GM21526 (cell line): ENCODE data around the gene NCKAP5.

ENCODE experiments used
- ATAC-seq: cut with Tn5 transposase; IDR thresholded peaks from one replicate; pipeline ENCODE4 v1.9.1; 2021; ENCODE audit warnings: moderate library complexity; ENCODE audit not compliant: unreplicated experiment, low FRiP score

NCKAP5 gene

DNA sequence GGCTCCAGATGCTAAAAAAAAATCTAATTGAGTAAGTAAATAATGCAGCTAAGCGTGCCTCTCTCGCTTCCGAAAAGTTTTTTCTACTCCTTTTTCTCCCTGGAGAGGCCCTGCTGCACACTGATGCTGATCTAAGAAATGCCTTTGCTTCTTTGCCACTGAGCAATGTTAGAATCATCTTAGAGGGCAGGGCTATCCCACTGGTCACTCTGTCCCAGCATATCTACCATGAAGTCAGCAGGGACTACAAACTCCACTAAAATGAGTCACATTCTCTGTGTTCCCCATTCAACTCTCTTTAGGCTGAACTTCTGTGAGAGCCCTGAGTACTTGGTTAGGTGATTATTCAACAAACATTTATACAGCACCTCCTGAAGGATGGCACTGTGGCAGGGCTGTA lies 770.7 kb downstream of the NCKAP5 start:
- ATAC-seq: no peak

DNA sequence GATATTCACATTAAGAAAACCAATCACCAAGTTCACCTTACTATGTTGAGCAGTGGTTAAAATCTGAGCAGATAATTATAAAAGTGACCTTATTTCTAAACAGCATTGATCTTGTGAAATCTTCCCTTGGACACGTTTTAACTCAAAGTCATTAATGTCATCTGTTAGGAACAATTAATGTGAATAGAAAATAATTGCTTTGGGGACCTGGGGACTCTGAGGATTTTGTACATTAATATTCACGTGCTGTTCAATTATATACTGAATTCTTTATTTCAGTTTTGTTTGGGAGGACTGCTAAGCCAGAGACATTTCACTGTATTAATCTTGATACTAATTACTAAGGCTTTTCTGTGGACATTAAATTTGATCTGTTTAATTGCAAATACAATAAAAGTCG lies 771.2 kb downstream of the NCKAP5 start:
- no peak for ATAC-seq

DNA sequence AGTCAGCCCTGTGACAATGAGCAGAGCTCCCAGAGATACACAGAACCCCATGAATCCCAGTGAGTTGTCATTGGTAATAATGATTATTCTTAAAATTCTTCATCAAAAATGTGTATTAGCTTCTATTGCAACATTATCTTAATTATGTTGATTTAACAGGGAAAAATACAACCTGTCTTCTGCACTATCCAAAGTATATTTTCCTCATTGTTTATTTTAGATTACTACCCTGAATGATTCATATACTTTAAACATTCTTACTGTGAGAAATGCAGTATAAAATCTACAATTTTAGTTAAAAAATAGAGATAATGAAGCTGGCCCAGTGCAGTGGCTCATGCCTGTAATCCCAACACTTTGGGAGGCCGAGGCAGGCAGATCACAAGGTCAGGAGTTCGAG lies 773.0 kb downstream of the NCKAP5 start:
- no peak for ATAC-seq

DNA sequence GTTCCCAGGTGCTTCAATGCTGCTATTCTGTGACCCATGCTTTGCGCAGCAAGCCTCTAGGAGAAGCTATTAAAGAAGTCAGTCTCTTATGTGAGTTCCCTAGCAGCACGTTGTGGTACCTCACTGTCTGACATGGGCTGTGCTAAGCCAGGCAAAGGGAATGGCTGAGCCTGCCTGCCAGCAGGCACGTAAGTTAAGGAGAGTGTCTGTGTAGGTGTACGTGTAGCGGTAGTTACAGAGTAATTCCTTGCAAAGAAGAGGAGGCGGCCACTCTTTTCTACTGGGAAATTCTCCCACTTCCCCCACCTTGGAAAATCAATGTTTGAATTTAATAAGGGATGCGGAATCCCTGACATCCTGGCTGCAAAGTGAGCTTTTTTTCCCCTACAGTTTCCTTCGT lies 774.7 kb downstream of the NCKAP5 start:
- no peak for ATAC-seq

DNA sequence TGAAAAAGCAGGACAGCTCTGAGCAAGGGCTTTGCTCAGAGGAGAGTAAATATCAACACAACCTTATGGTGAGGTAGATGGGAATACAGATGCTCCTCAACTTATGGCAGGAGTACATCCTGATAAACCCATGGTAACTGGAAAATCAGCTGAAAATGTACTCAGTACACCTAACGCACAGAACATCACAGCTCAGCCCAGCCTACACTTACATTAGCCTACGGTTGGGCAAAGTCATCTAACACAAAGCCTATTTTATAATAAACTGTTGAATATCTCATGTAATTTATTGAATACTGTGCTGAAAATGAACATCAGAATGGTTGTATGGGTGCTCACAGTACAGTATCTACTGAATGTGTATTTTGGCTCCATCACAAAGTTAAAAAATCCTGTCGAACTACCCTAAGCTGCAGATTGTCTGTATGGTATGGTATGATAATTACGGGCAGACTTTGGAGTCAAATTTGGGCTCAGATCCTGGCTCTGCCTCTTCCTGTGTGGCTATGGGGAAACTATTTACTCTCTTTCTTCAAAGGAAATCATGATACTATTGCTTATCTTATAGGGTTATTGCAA lies 778.0 kb downstream of the NCKAP5 start:
- no peak for ATAC-seq

DNA sequence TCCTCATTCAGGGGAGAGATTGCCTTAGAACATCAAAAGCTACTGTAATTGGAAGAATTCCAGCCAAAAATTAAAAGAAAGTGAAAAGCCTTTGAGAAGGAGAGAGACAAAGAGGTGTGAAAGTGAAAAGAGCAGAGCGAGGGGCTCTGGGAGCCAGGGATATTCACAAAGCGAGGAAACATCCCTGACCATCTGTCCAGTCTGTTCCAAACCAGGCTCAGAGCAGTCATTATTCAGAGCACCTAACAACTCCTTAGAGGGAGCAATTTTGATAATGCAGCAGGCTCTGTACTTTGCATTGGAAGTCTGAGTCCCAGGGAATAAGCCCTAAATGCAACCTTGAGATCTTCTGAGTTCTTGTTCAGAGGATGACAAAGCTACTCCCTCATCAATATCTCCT lies 779.2 kb downstream of the NCKAP5 start:
- ATAC-seq: no peak

DNA sequence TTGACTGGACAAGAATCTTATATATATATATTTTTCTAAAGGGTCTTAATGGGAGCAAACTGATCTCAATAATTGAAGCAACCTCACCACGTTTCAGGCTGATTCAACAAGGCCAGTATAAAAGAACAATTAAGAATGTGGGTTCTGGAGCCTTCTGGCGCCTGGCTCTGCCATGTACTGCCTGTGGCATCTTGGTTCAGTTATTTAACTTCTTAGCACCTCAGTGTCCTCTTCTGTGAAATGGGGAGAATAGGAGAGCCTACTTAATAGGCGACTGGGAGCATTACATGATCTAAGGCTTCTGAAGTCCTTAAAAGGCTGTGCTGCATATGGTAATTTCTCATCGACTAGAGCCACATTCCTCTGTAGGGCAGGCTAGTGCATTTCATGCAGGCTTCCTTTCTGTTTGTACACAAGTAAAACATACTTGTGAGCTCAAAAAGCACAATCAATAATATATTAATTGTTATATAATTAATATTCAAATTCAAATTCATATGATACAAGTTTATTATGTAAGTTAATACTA lies 779.9 kb downstream of the NCKAP5 start:
- ATAC-seq: no peak

DNA sequence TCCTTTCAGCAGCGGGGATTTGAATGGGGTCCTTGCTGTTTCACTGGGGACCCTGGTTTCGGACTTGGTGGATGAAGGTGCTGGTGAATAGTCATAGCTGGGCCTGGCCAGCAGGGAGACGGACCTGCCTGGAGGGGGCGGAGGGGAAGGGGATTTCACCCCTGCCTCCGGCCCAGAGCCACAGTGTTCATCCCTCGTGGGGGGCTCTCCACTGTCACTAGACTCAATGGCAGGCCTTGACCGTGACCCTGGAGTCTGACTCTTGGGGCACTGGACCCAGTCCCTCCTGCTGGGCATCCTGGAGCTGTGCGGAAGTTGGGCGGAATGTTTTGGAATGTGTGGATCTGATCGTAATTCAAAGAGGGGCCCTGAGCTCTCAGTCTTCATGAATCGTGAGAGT lies 784.4 kb downstream of the NCKAP5 start:
- no peak for ATAC-seq

DNA sequence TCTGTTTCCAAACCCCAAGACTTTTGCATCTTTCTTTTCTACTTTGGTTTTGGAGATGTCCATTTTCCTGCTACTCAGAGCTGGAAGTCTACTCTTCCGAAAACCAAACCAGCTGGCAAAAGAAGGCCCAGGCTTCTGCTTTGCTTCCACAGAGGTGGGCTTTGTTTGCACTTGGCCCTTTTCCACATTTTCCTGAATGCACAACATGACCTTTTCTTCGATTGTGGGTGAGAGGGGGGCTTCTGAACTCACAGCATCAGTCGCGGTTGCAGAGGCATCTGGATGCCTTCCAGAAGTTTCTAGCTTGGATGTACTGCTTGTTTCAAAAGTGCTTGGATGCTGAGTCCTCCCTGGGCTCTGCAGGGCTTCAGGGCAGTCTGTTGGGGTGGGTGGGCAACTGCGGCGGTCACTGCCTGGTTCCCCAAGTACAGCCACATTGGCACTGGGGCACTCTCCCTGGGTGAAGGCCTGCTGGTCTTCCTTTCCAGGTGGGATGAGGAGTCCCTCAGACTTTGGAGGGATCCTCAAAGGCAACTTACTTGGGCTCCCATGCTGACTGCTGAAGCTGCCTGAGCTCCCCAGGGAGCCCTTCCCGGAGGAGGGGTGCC lies 786.0 kb downstream of the NCKAP5 start:
- ATAC-seq: no peak

DNA sequence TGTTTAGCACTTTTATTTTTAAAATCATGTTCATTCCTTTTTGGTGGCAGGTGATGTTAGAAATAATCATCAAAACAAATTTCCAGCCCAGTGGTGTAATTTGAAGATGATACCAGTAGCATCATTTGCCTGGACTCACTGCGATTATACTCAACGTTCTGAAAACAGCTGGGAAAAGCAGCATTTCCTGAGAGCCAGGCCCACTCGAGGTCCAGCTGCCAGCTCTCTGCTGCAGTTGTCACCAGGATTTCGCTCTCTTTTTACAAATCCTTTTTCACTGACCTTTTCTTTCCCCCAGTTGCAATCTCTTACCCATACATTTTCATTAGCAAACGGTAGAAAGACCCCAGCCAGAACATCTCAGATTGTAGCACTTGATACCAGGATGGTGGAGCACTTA lies 787.6 kb downstream of the NCKAP5 start:
- no peak for ATAC-seq

DNA sequence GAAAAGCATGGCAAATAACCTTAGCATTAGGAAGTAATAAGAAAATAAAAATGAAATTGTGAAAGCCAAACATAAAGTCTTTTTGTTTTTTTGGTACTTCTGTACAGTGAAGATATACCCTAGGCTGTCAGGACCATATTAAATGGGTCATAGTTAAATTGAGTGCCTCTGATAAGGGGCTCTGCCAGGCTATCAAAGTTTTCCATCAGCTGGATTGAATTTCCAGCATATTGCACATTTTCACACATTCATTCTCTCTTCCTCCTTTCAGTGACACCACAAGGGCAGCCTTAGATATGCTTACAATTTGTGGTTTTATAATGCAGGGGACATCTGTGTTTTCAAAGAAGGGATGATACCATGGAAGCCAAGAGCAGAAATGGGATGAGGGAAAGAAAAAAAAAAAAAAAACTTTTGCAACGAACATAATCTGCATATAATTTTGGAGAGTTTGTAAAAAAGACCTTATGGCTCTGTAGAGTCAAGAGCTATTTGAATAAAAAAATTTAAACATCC lies 789.0 kb downstream of the NCKAP5 start:
- ATAC-seq: no peak

DNA sequence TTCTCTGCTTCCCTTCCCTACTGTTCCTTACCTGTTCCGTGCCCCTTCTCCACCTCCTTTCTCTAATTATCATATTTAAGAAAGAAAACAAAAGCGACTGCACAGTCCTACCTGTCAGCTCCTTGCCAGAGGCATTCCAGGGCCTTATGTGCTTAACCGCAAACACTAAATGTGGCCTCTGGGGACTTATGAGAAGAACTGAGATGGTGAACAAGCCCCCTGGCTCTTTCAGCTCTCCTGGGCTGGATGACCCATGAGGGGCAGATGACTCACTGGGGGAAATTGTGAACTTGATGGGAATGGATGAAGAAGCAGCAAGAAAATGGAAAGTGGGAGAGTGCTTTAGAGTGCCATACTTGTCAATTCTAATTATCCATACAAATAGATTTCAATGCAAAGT lies 792.0 kb downstream of the NCKAP5 start:
- no peak for ATAC-seq

DNA sequence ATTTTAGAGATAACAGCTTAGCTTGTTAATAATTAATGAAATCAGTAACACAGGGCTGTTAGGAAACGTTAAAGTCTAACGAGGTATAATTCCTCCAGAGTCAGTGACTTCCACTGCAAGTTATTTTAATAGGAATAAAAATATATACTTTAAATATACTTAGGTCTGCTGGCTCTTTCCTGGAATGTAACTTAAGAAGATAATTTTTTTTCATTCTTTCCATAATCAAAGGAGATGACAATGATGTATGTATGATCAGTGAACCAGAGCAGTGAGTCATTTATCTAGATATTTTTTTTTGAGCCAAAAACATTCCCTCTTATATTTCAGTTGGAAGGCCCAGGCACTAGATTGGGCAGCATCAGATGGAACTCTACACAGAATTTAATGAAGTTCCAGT lies 794.1 kb downstream of the NCKAP5 start:
- no peak for ATAC-seq

DNA sequence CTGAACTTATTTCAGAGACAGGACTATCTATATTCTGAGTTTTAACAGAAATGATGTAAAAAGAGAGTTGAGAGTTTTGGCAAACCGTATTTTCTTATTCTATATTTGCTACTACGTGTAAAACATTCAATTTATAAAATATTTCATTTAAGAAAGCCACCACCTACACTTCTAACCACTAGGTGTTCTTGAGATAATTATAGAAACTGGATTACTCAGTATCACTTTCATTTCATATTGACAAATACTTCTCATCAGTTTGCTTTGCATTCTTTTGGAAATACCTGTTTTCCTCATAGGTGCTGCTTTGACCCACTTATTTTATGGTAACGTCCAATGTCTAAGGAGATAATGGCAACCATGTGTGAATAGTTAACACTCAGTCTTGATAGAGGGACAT lies 794.9 kb downstream of the NCKAP5 start:
- ATAC-seq: no peak

DNA sequence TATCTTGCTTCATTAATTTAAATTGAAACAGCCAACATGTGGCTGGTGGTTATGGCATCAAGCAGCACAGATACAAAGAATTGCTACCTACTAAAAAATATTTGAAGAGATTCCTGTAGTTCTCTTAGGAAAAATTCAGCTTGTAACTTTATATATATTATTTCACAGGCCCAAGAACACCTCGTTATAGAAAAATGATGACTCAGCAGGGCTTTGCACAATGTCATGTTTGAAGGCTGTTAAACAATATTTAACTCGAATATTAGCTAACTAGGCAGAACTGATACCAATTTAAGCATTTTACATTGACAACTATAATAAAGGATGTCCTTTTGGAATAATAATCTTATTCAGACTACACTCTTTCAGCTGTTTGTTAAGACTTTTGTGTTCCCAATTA lies 795.9 kb downstream of the NCKAP5 start:
- ATAC-seq: no peak

DNA sequence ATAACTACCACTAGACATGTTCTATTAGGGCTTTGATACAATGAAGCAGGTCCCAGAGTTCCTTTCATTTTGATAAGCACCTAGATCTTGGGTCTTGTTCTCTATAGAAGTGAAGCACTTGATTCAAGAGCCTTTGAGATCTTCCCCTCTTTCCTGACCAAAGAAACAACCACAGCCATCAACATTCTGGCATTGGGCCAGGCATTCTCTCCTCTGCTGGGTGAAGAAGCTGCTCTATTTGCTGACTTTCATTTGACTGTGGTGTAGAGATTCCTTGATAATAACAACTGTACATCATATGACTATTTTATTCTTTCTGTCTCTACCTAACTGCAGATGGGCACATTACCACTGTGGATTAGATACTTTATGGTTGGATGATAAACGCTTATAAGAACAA lies 801.7 kb downstream of the NCKAP5 start:
- ATAC-seq: no peak

DNA sequence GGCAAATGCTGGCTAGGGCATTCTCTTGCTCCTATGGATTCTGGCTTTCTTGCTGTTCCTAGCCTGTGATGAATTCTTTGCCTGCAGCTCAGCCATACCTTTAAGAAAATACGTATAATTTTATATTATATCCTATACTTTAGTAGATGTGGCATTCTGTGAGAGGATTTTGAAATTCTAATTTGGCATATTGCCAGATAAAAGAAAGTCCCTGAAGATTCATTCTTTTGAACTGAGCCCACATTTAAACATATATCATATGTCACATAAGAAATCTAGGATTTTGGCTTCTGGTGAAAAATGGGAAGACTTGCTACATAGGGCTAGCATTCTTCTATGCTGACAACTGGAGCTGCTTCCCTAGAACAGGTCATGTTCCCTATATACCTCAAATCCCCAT lies 806.8 kb downstream of the NCKAP5 start:
- no peak for ATAC-seq

DNA sequence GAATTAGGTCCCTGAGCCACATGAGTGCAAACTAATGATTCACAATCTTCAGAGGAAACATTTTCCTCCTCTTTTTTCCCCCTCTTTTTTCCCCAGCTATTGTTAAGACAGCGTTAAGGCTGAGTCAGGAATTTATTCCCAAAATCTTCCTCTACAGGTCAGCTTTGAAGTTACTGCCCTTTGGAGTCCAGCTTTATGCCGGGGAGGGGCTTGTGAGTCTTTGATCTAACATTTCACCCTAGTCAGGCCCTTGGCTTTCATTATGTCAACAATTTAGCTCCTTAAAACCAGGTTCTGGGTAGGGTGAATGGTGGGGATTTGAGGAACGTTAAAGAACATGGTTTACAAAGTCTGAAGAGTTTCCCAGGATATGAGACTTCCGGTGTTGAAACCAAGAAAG lies 807.3 kb downstream of the NCKAP5 start:
- no peak for ATAC-seq

DNA sequence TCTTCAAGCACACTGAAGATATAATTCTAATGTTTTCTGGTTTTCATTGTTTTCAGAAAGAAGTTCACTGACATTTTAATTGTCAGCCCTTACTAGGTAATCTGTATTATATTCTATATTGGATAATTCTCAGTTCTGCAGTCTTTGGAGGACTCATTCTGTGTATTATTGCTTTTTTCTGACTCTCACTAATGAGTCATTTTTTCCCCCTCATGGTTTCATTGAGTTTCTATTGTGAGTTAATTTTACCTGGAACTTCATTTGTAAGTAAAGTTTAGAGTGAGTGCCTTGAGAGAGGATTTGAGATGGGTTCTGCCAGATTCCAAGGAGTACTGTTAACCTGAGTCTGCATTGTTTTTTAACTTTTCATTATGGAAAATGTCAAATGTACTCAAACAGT lies 807.9 kb downstream of the NCKAP5 start:
- no peak for ATAC-seq

DNA sequence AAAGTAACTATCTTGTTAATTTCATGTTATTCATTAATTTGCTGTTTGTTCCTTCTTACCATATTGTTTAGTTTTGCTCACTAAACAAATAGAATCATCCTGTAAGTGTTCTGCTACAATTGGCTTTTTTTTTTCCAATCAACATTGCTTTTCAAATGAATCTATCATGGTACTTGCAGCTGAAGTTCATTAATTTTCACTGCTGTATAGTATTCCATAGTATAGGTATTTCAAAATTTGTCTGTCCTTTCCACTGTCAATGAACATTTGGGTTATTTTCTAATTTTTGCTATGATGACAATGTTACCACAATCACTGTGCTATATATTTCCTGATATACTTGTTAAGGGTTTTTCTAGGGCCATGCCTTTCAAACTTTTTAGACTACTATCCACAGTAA lies 809.3 kb downstream of the NCKAP5 start:
- no peak for ATAC-seq

DNA sequence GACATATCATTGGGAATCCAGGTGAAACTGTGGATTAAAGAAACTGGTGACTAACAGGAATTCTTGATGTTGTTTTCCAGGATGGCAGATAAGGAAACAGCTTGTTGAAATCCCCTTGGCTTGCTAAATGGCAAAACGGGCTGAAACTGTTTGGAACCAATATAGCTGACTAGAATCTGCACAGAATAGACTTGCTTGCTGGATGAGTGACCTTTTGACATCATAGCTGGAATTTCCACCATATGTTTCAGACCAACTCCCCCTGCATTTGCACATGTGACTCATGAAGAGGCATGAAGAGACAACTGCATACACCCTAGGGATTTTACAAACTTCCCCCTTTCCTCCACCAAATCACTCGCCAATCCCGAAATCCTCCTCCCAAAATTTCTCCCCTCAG lies 810.6 kb downstream of the NCKAP5 start:
- ATAC-seq: no peak

DNA sequence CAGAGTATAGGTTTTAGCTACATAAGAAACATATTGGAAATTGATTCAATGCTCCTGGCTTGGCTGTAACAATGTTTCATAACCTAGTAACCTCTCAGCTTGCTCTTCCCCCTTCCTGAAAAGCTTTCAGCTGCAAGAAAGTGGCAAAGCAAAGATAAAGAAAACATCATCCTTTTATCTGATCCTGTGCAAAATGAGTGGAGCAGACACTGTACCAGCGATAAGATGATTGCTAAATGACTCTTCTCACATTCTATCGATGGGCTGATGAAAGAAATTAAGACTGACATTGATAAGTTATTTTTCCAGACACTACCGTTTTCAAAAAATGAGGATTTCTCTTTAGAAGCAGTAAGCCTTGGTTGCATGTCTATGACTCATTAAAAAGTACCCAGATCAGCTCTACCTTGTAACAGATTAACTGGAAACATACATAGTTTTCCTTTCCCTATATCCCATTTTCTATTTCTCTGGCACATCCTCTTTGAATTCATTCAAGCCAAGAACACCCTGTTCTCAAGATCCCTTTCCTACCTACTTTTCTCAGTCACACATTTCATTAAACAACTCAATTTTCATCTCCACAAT lies 811.2 kb downstream of the NCKAP5 start:
- no peak for ATAC-seq
